Vagina (tissue), 2 donors: ENCODE measurements around the gene APOBEC3H.

Experiments used
- POLR2A ChIP-seq, 2 donors: fragments of 450-650 bp; IDR thresholded peaks; one replicate each; pipeline ENCODE4 v1.6.1; 2017; ENCODE audit warnings: antibody characterized with exemption in 2 of 2, mild to moderate bottlenecking in 2 of 2, moderate library complexity in 2 of 2
- POLR2AphosphoS5 ChIP-seq, 2 donors: sonication (generic); formaldehyde crosslinking; IDR thresholded peaks; one replicate each; pipeline ENCODE4 v1.9.0; 2017; ENCODE audit warnings: antibody characterized with exemption in 2 of 2, mild to moderate bottlenecking in 2 of 2, low read depth in 1 of 2; ENCODE audit not compliant: insufficient read depth in 1 of 2
- TF ChIP-seq, protein P1 (sequence below), 3 experiments: fragments of 450-650 bp in 2 of 3; fragments of 200-600 bp in 1 of 3; sonication (generic) in 1 of 3; IDR thresholded peaks; one replicate each; pipeline ENCODE4 v1.5.1; 2017 to 2019; ENCODE audit warnings: antibody characterized with exemption in 3 of 3, mild to moderate bottlenecking in 2 of 3, moderate library complexity in 2 of 3

DNA sequence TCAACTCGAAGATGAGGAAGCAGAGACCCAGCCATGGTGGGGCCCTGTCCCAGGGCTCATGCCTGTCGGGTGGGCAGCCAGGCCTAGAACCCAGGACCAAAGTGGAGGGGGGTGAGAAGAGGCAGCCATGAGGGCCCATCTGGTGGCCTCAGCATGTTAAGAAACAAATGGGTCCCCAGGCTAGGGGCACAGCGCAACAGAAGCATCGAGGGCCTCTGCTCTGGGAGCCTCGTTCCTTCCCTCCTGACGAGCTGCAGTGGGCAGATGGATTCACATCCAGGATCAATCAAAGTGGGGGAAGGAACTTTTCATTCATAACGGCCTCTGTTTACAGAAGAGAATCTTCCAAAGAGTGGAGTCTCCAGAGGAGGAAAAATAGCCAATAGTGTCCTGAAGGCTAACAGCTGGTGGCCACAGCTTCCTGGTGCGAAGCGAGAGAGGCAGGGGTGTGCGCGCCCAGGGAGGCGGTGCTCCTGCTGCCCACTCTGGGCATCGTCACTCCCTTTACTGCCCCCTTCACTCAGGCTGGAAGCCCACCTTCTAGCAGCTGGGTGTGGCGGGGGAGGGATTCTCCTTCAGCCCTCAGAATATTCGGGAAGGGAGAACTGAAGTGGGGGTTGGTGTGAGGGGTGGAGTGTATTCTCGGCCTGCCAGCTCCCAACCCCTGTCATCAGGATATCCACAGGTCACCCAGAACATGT is 51.1 kb downstream of the APOBEC3H start:
- TF ChIP-seq, protein P1, sequence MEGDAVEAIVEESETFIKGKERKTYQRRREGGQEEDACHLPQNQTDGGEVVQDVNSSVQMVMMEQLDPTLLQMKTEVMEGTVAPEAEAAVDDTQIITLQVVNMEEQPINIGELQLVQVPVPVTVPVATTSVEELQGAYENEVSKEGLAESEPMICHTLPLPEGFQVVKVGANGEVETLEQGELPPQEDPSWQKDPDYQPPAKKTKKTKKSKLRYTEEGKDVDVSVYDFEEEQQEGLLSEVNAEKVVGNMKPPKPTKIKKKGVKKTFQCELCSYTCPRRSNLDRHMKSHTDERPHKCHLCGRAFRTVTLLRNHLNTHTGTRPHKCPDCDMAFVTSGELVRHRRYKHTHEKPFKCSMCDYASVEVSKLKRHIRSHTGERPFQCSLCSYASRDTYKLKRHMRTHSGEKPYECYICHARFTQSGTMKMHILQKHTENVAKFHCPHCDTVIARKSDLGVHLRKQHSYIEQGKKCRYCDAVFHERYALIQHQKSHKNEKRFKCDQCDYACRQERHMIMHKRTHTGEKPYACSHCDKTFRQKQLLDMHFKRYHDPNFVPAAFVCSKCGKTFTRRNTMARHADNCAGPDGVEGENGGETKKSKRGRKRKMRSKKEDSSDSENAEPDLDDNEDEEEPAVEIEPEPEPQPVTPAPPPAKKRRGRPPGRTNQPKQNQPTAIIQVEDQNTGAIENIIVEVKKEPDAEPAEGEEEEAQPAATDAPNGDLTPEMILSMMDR (IDR thresholded peaks at IDR 0.05), result no peak
- TF ChIP-seq POLR2A (IDR thresholded peaks at IDR 0.05) (no peak), POLR2AphosphoS5 (IDR thresholded peaks at IDR 0.05; ENCODE audit: insufficient read depth in 1 of 2, low read depth in 1 of 2) (no peak)
